GM12878 (cell line): ENCODE results near the gene NOTCH1. TPM values are rescaled to one million over a fixed set of nuclear protein-coding genes. Genes with fewer than 3 reads are reported as not detected.
A peak's percentile ranks its signal among the peaks of the same experiment; 100 is the strongest.

ENCODE experiments used
- BACH1 ChIP-seq: fragments of 450-650 bp; IDR thresholded peaks from 2 replicates; pipeline ENCODE4 v1.6.1; 2017; ENCODE audit warnings: mild to moderate bottlenecking, borderline replicate concordance
- CBX5 ChIP-seq: sonication (generic); IDR thresholded peaks from 2 replicates; pipeline ENCODE4 v1.6.1; 2016; ENCODE audit warnings: low read depth, moderate library complexity, mild to moderate bottlenecking, inconsistent platforms
- CREB1 ChIP-seq: IDR thresholded peaks from 2 replicates; pipeline ENCODE4 v1.6.1; 2012; ENCODE audit warnings: low read depth, mild to moderate bottlenecking, inconsistent platforms
- DPF2 ChIP-seq: fragments of 450-650 bp; IDR thresholded peaks from 2 replicates; pipeline ENCODE4 v1.6.1; 2017; ENCODE audit warnings: mild to moderate bottlenecking
- EP300 ChIP-seq, 2 experiments: fragments of 150-350 bp in 1 of 2; IDR thresholded peaks; 2 replicates each; pipeline ENCODE4 v1.6.1; 2011 to 2012; ENCODE audit warnings: low read depth in 2 of 2, low read length in 2 of 2, borderline replicate concordance in 1 of 2, improper control_type of control experiment in 1 of 2, inconsistent platforms in 1 of 2; ENCODE audit not compliant: control insufficient read depth in 1 of 2
- GABPA ChIP-seq: IDR thresholded peaks from 2 replicates; pipeline ENCODE4 v1.6.1; 2014; ENCODE audit warnings: antibody characterized with exemption, low read depth, mild to moderate bottlenecking, inconsistent platforms
- HDGF ChIP-seq: fragments of 450-650 bp; IDR thresholded peaks from 2 replicates; pipeline ENCODE4 v1.6.1; 2016; ENCODE audit warnings: antibody characterized with exemption
- IRF4 ChIP-seq: IDR thresholded peaks from 2 replicates; pipeline ENCODE4 v1.6.1; 2011; ENCODE audit warnings: low read depth, low read length
- MEF2B ChIP-seq: fragments of 450-650 bp; IDR thresholded peaks from 2 replicates; pipeline ENCODE4 v1.6.1; 2018; ENCODE audit warnings: mild to moderate bottlenecking, moderate library complexity; ENCODE audit not compliant: partially characterized antibody, poor library complexity, severe bottlenecking
- NR2C2 ChIP-seq: IDR thresholded peaks from 2 replicates; pipeline ENCODE4 v1.6.1; 2011; ENCODE audit warnings: borderline replicate concordance, low read depth; ENCODE audit not compliant: control insufficient read depth, insufficient read length
- RAD21 ChIP-seq: IDR thresholded peaks from 2 replicates; pipeline ENCODE4 v1.6.1; 2011; ENCODE audit warnings: mild to moderate bottlenecking, low read depth, low read length, moderate library complexity; ENCODE audit not compliant: insufficient read depth
- RB1 ChIP-seq: fragments of 450-650 bp; formaldehyde crosslinking; IDR thresholded peaks from 2 replicates; pipeline ENCODE4 v1.6.1; 2017; ENCODE audit warnings: mild to moderate bottlenecking, borderline replicate concordance
- SIX5 ChIP-seq: IDR thresholded peaks from 2 replicates; pipeline ENCODE4 v1.6.1; 2011; ENCODE audit warnings: mild to moderate bottlenecking, low read depth, low read length, moderate library complexity; ENCODE audit not compliant: severe bottlenecking
- SMARCA5 ChIP-seq: fragments of 450-650 bp; IDR thresholded peaks from 2 replicates; pipeline ENCODE4 v1.6.1; 2017; ENCODE audit warnings: mild to moderate bottlenecking
- SPI1 ChIP-seq: IDR thresholded peaks from 2 replicates; pipeline ENCODE4 v1.6.1; 2011; ENCODE audit warnings: low read depth, mild to moderate bottlenecking, low read length, moderate library complexity, borderline replicate concordance; ENCODE audit not compliant: insufficient read depth
- STAT1 ChIP-seq: fragments of 450-650 bp; conservative IDR thresholded peaks from 2 replicates; pipeline ENCODE4 v1.6.1; 2014; ENCODE audit warnings: antibody characterized with exemption, mild to moderate bottlenecking
- YY1 ChIP-seq: IDR thresholded peaks from 2 replicates; pipeline ENCODE4 v1.6.1; 2011; ENCODE audit warnings: low read depth, mild to moderate bottlenecking, low read length
- polyA plus RNA-seq, 11 experiments: library from polyadenylated mRNA; depleted of rRNA in 4 of 11; unstranded in 6 of 11; stranded (reverse) in 5 of 11; fragments of >200 nt; fragmentation: Nextera tagmentation in 4 of 11; fragmentation: Illumina TruSeq in 1 of 11; extraction: Ambion mirVana in 4 of 11; extraction: Trizol in 1 of 11; gene quantifications; 1 replicate in 1 of 11; 2 replicates in 10 of 11; pipeline versions ENCODE4 v1.2.1 to v1.2.3, GENCODE V29; 2011 to 2016; ENCODE audit warnings: inconsistent platforms in 2 of 11, missing spikeins in 2 of 11, low read depth in 1 of 11
- total RNA-seq, 4 experiments: library from RNA; depleted of rRNA in 3 of 4; stranded (reverse); fragments of >200 nt in 3 of 4; fragmentation: Illumina TruSeq in 1 of 4; extraction: Trizol in 1 of 4; gene quantifications; 2 replicates each; pipeline versions ENCODE4 v1.2.1 to v1.2.3, GENCODE V29; 2013 to 2021
- TF ChIP-seq, protein P1 (sequence below): fragments of 450-650 bp; IDR thresholded peaks from 2 replicates; pipeline ENCODE4 v1.6.1; 2017; ENCODE audit warnings: mild to moderate bottlenecking, moderate library complexity
- TF ChIP-seq, protein P2 (sequence below): fragments of 450-650 bp; IDR thresholded peaks from 2 replicates; pipeline ENCODE4 v1.6.1; 2014; ENCODE audit warnings: mild to moderate bottlenecking
- TF ChIP-seq, protein P3 (sequence below): IDR thresholded peaks from 2 replicates; pipeline ENCODE4 v1.6.1; 2011; ENCODE audit warnings: low read depth, low read length, improper control_type of control experiment, borderline replicate concordance
- TF ChIP-seq, protein P4 (sequence below): fragments of 450-650 bp; formaldehyde crosslinking; IDR thresholded peaks from 2 replicates; pipeline ENCODE4 v1.4.0; 2020; ENCODE audit warnings: mild to moderate bottlenecking, moderate library complexity

Gene NOTCH1
- total and polyA plus RNA-seq, 10 of the 15 experiments (the other 5 are each of a cell fraction or from before 2014, with no cell fraction given): 0.02 to 40.0 (median 3.7) TPM

DNA sequence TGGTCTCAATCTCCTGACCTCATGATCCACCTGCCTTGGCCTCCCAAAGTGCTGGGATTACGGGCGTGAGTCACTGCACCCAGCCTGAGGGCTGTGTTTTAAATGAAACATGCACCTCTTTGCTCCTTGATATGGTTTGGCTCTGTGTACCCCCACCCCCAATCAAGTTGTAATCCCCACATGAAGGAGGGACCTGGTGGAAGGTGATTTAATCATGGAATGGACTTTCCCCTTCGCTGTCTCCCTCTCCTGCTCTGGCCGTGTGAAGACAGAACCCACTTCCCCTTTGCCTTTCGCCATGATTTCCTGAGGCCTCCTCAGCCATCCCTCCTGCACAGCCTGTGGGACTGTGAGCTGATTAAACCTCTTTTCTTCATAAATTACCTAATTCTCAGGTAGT, 12.5 kb upstream of the NOTCH1 start (continued):
- TF ChIP-seq, protein P1, sequence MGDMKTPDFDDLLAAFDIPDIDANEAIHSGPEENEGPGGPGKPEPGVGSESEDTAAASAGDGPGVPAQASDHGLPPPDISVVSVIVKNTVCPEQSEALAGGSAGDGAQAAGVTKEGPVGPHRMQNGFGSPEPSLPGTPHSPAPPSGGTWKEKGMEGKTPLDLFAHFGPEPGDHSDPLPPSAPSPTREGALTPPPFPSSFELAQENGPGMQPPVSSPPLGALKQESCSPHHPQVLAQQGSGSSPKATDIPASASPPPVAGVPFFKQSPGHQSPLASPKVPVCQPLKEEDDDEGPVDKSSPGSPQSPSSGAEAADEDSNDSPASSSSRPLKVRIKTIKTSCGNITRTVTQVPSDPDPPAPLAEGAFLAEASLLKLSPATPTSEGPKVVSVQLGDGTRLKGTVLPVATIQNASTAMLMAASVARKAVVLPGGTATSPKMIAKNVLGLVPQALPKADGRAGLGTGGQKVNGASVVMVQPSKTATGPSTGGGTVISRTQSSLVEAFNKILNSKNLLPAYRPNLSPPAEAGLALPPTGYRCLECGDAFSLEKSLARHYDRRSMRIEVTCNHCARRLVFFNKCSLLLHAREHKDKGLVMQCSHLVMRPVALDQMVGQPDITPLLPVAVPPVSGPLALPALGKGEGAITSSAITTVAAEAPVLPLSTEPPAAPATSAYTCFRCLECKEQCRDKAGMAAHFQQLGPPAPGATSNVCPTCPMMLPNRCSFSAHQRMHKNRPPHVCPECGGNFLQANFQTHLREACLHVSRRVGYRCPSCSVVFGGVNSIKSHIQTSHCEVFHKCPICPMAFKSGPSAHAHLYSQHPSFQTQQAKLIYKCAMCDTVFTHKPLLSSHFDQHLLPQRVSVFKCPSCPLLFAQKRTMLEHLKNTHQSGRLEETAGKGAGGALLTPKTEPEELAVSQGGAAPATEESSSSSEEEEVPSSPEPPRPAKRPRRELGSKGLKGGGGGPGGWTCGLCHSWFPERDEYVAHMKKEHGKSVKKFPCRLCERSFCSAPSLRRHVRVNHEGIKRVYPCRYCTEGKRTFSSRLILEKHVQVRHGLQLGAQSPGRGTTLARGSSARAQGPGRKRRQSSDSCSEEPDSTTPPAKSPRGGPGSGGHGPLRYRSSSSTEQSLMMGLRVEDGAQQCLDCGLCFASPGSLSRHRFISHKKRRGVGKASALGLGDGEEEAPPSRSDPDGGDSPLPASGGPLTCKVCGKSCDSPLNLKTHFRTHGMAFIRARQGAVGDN: peak; percentile 72
- TF ChIP-seq, protein P2, sequence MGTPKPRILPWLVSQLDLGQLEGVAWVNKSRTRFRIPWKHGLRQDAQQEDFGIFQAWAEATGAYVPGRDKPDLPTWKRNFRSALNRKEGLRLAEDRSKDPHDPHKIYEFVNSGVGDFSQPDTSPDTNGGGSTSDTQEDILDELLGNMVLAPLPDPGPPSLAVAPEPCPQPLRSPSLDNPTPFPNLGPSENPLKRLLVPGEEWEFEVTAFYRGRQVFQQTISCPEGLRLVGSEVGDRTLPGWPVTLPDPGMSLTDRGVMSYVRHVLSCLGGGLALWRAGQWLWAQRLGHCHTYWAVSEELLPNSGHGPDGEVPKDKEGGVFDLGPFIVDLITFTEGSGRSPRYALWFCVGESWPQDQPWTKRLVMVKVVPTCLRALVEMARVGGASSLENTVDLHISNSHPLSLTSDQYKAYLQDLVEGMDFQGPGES: no peak
- TF ChIP-seq RB1: no peak
- no peak for TF ChIP-seq CREB1
- TF ChIP-seq CBX5: no peak
- TF ChIP-seq SIX5: no peak
- no peak for TF ChIP-seq SMARCA5
- TF ChIP-seq, protein P3, sequence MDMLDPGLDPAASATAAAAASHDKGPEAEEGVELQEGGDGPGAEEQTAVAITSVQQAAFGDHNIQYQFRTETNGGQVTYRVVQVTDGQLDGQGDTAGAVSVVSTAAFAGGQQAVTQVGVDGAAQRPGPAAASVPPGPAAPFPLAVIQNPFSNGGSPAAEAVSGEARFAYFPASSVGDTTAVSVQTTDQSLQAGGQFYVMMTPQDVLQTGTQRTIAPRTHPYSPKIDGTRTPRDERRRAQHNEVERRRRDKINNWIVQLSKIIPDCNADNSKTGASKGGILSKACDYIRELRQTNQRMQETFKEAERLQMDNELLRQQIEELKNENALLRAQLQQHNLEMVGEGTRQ: no peak
- TF ChIP-seq DPF2: no peak
- TF ChIP-seq RAD21: peak; percentile 4; the same call in 1 of the 2 replicates
- TF ChIP-seq HDGF: no peak
- no peak for TF ChIP-seq YY1
- no peak for TF ChIP-seq BACH1
- no peak for TF ChIP-seq STAT1
- TF ChIP-seq NR2C2: no peak
- TF ChIP-seq MEF2B: peak; percentile 32
- TF ChIP-seq, protein P4, sequence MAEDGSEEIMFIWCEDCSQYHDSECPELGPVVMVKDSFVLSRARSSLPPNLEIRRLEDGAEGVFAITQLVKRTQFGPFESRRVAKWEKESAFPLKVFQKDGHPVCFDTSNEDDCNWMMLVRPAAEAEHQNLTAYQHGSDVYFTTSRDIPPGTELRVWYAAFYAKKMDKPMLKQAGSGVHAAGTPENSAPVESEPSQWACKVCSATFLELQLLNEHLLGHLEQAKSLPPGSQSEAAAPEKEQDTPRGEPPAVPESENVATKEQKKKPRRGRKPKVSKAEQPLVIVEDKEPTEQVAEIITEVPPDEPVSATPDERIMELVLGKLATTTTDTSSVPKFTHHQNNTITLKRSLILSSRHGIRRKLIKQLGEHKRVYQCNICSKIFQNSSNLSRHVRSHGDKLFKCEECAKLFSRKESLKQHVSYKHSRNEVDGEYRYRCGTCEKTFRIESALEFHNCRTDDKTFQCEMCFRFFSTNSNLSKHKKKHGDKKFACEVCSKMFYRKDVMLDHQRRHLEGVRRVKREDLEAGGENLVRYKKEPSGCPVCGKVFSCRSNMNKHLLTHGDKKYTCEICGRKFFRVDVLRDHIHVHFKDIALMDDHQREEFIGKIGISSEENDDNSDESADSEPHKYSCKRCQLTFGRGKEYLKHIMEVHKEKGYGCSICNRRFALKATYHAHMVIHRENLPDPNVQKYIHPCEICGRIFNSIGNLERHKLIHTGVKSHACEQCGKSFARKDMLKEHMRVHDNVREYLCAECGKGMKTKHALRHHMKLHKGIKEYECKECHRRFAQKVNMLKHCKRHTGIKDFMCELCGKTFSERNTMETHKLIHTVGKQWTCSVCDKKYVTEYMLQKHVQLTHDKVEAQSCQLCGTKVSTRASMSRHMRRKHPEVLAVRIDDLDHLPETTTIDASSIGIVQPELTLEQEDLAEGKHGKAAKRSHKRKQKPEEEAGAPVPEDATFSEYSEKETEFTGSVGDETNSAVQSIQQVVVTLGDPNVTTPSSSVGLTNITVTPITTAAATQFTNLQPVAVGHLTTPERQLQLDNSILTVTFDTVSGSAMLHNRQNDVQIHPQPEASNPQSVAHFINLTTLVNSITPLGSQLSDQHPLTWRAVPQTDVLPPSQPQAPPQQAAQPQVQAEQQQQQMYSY (CRISPR knock-in tag): no peak
- TF ChIP-seq GABPA: no peak
- peak; percentile 88 for TF ChIP-seq SPI1
- no peak for TF ChIP-seq EP300 (IDR thresholded peaks at IDR 0.05; ENCODE audit: borderline replicate concordance in 1 of 2, control insufficient read depth in 1 of 2, low read depth in 2 of 2, low read length in 2 of 2)
- TF ChIP-seq IRF4: no peak
